GM19240 (cell line): Measurements from ENCODE around the gene RNASE1.

ENCODE experiments used
- DNase-seq: peaks from one replicate; pipeline ENCODE4 v3.0.0; 2011; ENCODE audit warnings: low spot score; ENCODE audit not compliant: insufficient read length

RNASE1 gene

DNA sequence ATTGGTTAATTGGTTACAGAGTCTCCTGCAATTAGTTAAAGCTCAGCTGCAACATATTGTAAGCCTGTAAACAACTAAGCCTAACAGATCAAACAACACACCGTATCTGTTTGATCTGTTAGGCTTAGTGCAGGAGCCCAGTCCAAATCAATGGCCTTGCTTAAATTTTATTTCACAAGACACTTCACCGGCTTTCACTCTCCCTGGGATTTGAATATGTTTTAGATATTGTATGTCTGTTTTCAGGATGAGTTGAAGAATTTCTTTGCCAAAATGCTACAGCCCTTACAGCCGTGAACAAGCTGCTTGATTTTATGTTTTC lies 5.5 kb upstream of the RNASE1 start:
- DNase-seq = no peak

DNA sequence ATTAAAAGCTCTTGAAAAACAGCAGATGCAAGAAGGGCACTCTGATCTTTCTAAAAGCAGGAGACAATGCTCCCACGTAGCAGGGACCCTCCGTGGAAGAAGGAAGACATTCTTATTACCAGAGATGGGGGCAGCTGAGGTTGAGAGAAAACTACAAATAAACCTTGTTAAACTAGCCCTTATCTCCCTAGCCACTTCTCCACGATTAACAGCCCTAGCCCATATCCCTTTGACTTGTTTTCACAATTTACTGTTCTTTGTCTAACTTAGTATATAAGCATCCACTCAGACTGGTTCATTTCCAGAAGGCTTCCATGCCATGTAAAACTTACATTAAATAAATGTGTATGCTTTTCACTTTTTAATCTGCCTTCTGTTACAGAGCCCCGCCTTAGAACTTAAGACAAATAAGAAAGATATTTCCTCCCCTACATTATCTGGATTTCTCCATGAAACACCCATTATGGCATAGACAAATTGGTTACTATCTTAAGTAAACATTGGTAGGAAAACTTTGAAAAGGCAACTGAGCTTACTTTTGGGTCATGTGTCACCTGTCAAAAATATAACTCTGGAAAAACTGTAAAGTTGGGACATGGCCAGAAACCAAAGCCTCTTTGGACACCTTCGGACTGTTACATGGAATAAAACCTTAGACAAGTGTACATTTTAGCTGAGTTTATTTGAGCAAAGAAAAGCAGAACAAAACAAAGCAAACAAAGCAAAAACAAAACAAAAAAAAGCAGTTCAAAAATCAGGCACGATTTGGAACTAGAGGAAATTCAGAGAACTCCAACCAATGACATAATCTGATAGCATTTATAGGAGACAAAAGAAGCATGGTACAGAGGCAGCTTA lies 4.9 kb upstream of the RNASE1 start:
- no peak for DNase-seq

DNA sequence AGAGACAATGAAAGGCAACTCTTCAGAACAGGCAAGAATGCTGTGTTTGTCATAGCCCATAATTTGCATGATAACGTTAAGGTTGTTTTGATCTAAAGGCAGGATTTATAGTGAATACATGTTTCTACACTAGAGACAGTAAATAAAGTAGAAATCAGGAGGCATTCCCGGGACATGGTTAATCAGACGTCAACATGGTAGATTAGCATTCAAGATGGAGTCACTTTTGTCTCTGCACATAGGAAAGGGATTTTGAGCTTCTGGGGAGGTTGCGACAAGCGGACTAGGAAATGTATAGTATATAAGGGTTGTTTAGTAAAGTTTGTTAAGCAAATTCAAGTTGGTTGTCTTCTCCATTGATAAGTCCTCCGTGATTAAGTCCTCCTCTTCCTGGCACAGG lies 2.8 kb upstream of the RNASE1 start:
- no peak for DNase-seq

DNA sequence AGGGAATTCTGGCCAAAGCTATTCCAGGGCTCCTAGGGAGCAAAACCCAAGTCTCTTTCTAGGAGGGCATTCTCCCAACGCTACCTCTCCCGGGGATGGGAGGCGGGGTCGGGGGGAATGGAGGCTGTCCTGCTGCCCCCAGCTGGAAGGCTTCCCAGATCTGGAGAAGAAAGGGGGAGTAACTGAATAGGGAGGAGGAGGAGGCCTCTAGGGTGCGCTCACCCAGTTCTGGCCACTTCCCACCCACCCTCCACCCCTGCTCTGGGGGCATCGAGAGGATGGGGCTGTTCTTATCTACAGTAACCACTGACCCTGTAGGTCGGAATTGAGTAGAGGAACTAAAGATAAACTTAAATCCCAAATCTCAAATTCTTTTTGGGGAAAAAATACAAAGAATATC lies 579 bp upstream of the RNASE1 start:
- no peak for DNase-seq

DNA sequence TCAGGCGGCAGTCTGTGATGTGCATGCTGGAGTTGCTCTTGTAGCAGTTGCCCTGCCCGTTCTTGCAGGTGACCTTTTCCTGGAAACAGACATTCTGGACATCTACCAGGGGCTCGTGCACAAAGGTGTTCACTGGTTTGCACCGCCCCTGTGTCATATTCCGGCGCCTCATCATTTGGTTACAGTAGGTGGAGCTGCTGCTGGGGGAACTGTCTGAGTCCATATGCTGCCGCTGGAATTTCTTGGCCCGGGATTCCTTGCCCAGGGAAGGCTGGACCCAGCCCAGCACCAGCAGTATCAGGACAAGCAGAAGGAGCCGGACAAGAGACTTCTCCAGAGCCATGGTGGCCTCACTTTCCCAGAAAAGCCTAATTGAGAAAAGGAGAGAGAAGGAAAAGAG lies 918 bp downstream of the RNASE1 start:
- DNase-seq = no peak

DNA sequence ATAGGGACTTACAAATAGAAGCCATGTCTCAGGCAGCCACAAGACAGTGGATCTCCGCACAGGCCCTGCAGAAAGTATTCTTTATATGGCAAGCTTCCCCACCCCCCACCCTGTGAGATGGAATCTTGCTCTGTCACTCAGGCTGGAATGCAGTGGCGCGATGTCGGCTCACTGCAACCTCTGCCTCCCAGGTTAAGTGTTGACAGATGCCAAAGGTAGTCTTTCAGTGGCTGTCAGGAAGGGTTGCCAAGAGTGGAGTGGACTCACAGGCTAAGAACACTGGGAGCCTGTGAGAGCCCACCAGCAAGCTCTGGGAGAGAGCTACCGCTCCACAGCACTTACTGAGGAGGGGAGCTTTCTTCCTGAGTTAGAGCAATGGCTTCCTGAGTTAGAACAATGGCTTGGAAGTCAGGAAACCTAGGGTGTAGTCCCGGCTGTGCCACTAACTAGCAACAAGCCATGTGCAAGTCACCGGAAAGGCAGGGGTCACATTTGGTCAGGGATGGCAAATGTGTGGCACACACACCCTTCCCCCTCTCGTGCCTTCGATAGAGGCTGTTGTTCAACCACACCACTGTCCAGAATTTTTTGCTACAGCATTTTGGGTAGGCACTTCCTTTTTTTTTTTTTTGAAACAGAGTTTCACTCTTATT lies 2.6 kb downstream of the RNASE1 start:
- DNase-seq = no peak

DNA sequence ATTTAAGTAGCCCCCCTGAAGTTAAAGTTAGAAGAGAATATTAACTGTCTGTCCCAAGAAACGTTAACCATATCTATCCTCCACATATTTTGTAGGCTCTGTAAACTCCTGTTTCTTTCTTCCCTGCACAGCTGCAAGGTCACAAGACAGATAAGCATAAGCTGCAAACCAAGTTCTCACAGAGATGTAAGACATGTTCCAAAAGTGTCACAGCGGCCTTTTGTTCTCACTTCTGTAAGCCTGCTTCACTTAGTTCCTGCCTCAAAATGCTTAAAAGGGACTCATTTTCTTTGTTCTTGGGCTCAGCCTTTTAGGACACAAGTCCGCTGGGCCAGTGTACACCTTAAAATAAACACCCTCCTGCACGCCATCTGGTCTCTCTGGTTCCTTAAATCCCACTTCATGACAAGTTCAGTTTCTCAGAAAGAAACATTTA lies 3.2 kb downstream of the RNASE1 start:
- DNase-seq = no peak

DNA sequence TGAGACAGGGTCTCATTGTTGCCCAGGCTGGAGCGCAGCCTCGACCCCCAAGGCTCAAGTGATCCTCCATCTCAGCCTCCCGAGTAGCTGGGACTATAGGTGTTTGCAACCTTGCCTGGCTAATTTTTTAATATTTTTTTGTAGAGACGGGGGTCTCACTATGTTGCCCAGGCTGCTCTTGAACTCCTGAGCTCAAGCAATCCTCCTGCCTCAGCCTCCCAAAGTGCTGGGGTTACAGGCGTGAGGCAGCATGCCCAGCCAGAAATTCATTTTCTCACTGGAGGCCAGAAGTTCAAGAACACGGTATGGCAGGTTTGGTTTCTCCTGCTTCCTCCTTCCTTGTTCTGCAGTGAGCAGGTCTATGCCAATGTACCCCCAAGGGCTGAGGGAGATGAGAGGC lies 3.7 kb downstream of the RNASE1 start:
- no peak for DNase-seq

DNA sequence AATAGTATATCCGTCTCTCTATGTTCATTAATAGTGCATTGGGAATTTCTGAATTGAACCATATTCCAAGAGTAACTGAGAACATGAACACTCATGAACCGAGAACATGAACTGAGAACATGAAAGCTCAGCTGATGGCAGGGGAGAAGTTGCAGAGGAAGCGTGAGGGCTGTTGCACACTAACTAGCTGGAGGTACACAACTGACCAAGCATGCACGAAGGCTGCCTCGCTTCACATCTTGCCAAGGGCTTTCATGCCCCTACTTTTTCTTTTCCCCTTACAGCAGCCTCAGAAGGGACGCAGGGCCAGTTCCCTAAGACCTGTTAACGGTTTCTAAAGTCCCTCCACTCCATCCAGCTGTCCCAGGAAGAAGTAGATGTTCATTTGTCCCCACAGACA lies 4.3 kb downstream of the RNASE1 start:
- no peak for DNase-seq

DNA sequence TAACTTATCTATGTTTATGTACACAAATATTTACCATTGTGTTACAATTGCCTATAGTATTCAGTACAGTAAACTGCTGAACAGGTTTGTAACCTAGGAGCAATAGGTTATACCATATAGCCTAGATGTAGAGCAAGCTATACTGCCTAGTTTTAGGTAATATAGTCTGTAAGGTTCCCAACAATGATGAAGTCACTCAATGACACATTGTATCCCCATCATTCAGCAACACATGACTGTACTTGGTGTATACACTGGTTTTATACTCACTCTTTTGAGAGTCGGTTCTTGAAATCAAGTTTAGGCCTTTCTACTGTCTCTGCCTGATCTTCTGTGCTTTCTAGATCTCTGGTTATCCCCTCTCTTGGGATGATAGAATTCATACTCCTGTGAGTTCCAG lies 5.5 kb downstream of the RNASE1 start:
- no peak for DNase-seq

DNA sequence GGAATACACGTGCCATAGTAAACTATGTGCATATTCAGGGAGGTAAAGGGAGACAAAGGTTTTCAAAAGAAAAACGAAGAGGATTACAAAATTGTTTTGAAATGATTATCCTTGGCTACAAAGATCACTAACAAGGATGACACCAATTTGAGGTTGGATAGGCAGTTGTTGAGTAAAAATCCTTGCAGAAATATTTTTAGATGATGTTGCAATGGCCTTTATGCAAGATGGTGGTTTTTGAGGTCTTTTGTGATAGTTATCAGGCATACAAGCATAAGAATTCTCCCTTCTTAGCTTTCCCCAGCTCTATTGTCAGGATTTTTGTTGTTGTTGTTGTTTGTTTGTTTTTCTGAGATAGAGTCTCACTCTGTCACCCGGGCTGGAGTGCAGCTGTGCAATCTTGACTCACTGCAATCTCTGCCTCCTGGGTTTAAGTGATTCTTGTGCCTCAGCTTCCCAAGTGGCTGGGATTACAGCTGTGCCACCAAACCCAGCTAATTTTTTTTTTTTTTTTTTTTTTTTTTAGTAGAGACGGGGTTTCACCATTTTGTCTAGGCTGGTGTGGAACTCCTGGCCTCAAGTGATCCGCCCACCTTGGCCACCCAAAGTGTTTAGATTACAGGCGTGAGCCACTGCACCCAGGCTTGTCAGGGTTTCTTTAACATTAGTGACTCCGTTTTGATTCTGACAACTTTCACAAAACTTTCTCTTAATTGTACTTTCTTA lies 7.8 kb downstream of the RNASE1 start:
- DNase-seq = no peak

DNA sequence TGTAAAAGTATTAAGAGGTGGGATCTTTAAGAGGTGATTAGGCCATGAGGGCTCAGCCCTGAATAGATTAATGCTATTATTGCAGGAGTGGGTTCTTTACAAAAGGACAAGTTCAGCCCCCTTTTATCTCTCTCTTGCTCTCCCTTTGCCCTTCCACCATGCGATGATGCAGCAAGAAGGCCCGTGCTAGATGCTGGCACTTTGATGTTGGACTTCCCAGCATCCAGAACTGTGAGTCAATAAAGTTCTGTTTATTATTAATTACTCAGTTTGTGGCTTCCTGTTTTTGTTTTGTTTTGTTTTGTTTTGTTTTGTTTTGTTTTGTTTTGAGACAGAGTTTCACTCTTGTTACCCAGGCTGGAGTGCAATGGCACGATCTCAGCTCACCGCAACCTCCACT lies 10.1 kb downstream of the RNASE1 start:
- no peak for DNase-seq

DNA sequence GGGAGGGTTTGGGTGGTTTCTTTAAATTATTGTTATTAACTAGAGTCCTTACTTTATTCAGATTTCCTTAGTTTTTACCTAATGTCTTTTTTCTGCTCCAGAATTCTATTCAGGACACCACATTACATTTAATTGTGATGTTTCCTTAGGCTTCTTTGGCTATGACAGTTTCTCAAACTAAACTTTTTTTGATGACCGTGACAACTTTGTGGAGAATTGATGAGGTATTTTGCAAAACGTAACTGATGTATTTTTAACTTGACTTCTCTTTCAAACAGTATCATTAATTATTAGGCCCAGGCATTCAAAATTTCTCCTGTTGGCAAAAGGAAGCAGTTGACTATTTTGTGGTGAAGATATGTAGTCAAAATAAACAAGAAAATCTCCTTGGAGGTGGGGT lies 11.0 kb downstream of the RNASE1 start:
- DNase-seq = no peak

DNA sequence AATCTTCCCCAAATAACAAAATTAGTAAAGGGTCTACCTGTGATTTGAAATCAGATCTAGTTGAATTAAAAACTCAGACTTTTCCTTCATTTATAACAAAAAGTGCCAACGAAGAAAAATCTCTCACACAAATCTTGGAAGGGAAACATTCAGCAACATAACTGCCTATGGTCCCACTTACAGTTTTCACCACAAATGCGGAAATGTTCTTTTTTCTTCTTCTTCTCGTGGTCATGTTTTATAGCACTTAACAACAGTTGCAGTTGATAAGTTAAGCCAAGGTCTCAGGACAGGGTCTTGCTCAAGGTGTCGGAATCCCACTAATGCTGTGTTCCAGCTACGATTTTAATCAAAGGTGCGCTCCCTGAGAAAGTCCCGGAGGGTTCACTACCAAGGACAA lies 11.5 kb downstream of the RNASE1 start:
- no peak for DNase-seq

DNA sequence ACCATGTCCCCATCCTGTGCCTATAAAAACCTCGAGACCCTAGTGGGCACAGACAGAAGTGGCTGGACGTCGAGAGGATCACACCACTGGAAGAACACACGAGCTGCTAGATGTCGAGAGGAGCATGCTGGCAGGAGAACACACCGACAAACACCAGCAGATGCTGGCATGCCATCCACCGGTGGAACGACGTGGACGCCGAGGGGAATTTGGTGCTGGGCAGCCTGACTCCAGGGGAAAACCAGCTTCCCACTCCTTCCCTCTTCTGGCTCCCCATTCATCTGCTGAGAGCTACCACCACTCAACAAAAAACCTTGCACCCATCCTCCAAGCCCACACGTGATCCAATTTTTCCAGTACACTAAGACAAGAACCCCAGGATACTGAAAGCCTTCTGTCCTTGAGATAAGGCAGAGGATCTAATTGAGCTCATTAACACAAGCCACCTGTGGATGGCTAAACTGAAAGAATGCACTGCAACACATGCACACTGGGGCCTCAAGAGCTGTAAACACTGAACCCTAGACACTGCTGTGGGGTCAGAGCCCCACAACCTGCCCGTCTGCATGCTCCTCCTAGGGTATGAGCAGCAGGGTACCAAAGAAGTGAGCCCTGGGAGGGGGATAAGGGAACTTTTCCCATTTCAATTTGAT lies 12.1 kb downstream of the RNASE1 start:
- no peak for DNase-seq

DNA sequence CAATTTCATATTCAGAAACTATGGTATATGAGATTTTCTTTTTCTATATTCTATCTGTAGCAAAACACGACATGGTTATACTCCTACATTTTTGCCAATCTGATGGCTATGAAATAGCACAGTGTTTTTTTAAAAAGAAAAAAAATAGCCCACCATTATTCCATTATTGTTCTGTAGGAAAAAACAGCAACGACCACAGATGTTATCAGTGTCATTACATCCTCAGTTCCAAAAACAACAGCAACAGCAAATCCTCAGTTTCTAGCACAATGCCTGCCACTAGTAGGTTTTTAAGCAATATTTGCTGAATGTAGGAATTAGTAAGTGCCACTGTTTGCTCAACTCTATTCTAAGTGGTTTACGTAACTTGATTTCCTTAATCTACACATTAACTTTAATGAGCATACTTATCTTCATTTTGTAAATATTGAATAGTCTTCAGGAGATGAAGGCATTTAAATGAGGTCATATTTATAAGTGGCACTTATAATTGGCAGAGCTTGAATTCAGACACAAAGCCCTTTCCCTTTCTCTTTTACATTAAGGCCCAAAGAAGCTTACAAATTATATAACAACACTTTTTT lies 13.3 kb downstream of the RNASE1 start:
- no peak for DNase-seq

DNA sequence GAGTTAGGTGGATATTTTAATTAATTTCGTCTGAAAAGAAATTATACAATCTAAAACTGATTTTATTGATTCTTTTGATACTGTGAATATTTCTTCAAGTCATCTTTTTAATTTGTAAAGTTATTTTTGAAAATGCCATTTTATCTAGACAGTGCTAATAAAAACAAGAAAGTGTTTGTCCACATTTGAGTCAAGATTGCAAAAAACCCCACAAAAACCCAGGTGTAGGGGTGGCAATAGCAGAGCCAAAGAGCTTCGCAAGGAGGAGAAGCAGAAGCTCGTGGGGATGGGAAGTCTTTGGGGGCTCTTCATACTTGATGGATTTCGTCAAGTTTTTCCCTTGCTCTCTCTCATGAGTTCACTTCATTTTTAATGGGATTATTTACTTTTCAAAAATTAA lies 15.6 kb downstream of the RNASE1 start:
- no peak for DNase-seq

DNA sequence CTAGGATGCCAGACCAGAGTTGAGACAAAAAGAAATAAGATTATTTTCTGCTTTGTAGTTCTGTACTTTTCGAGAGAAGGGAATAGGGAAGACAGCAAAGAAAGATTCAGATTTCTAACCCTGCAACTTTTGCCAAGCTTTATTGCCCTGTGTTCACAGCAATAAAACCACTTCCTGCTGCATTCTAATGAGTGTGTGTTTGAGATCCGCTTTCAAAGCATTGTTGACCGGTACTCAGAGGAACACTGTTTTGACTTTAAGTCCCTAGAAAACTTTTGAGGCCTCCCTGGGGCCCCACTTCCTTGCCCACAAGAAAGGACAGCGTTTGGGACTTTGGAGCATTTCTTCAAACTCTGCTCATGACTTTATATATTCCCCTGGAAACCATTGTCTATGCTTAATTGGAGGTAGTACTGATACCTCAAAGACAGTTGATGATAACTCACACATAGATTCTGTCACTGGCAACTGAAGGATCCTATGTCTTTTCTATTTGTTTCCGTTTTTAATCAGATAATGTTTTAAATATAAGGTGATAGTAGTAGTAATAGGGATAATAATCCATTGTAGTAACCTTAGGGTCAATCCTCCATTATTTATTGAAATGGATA lies 20.3 kb downstream of the RNASE1 start:
- DNase-seq = no peak

DNA sequence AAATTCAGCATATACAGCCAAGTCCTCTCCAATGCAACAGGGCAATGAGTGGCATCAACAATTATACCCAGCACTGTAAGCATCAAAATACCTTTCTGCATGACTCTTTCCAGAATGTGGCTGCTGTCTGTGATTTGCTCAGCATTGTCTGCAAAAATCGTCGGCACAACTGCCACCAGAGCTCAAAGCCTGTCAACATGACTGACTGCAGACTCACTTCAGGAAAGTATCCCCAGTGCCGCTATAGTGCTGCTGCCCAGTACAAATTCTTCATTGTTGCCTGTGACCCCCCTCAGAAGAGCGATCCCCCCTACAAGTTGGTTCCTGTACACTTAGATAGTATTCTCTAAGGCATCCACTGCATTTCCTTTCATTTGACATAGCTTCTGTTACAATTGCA lies 20.8 kb downstream of the RNASE1 start:
- no peak for DNase-seq

DNA sequence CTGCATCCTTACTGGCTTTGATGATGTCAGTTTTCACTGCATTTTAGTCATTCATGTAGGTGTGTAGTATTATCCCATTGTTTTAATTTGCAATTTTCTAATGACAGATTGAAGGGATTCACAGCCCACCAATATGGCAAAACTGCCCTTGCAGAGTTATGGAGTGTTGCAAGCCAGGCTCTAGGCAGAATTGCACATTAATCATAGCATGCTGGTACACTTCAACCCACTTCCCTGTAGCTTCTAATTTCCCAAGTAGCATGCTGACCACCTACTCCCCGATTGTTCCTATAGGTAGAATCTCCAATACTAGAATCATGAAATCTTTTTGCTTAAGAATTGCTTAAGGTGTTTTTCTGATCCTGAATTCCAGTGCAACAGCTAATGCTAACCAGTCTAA lies 26.7 kb downstream of the RNASE1 start:
- DNase-seq = no peak

DNA sequence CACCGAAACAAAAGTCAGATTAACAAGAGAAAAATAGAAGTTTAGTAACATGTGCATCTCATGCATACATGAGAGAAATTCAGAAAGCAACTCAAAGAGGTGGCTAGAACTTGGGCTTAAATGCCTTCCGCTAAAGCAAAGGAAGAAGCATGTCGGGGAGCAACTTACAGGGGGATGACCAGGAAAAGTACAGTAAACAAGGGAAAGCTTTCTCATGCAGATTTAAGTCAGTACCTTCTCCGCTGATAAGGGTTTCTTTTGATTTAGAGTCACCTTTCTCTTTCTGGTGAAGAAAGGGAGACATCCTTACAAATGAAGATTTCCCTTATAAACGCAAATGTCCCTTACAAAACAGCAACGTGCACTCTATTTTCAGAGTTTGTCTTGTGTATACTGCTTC lies 27.6 kb downstream of the RNASE1 start:
- no peak for DNase-seq
